NK-92 (cell line): ENCODE measurements around the gene ALKBH4.
A peak's percentile ranks its signal among the peaks of the same experiment; 100 is the strongest.
"Not testable (repeated sequence)": the region's sequence is repeated elsewhere in the genome, so short reads cannot be mapped to it uniquely, and the experiment has no call there.

Experiments
- DNase-seq: peaks from one replicate; lab custom pipeline; 2025; ENCODE audit not compliant: unreplicated experiment; lab: John Stamatoyannopoulos, UW

Gene ALKBH4

DNA sequence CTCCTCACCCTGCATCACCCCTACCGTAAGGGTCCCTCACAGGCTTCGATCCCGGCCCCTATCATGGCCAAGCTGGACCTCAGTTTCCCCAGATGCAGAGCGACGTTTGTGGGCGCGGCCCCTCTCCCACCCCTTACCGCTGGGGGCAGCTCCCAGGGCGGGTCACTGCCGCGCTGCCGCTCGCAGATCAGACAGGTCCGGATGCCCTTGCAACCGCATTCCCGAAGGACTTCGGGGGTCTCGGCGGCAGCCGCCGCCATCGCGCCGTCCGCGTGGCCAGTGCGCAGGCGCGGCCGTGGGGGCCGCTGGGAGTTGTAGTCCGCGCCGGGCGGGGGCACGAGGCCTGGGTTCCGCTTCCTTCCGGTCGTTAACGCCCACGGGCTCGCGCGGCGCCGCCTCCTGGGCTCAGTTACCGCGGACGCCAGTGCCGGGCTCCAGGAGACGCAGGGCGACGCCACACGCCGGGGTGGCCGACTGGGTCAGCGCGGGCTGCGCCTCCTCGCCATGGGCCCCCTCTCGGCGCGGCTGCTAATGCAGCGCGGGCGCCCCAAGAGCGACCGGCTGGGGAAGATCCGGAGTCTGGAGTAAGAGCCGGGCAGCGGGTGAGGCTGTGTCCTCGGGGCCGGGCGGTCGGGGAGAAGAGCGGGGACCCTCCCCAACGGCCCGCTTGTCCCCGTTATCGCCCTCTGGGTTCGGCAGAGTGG lies at the start of gene ALKBH4, which contains the start of gene LRWD1:
ALKBH4 (minus strand) TSS at position 287 of the 704 bp plus-strand sequence; CDS start at position 260, 27 bp downstream.
LRWD1 (plus strand) TSS at position 408 of the 704 bp plus-strand sequence; CDS start at position 505, 97 bp downstream.
- peak; percentile 40 for DNase-seq

DNA sequence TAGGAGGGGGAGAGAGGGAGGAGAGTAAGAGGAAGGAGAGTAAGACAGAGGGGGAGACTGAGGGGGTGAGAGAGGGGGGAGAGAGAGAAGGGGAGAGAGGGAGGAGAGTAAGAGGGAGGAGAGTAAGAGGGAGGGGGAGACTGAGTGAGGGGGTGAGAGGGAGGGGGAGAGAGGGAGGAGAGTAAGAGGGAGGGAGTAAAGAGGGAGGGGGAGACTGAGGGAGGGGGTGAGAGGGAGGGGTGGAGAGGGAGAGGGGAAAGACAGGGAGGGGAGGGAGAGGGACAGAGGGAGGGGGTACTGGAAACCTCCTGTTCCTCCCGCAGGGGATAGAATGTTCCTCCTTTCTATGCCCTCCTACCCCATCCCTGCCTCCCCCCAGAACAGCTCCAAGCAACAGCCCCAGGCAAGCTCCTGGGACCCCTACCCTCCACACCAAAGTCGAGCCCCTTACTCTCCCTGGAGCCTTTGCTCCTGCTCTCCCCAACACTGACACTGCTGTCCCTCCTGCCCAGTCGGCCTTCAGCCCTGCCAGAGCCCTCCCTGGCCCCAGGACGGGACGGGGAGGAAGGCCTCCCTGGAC lies 48.1 kb upstream of the ALKBH4 start:
- not testable (repeated sequence) for DNase-seq

GRCh38 chr7:102511860-102512522 lies 47.3 kb upstream of the ALKBH4 start:
- DNase-seq = not testable (repeated sequence)

- not testable (repeated sequence) for DNase-seq
Measured at GRCh38 chr7:102510575-102510974, 45.9 kb upstream of the ALKBH4 start.

DNA sequence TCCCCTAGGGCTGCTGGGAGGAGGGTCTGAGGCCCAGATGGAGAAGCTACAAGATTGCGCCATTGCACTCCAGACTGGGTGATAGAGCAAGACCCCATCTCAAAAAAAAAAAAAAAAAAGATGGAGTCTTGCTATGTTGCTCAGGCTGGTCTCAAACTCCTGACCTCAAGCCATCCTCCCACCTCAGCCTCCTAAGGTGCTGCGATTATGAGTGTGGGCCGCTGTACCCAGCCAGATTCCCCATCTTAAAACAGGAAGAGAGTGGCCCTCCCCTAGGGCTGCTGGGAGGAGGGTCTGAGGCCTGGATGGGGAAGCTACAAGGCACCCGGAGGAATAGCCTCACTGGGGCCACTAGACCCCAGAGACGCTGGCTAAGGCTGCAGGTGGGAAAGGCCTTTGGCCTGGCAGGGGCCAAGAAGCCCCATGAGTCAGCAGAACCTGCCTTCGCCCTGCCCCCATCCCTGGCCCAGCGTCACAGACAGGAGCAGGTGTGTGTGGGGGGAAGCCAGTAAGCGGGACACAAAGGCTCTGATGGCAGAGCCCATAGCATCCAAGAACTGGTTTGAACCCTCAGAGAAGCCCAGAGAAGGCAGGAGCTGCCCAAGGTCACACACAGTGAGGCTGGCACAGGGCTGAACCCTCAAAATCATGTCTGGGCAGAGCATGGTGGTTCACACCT lies 42.9 kb upstream of the ALKBH4 start:
- not testable (repeated sequence) for DNase-seq

- DNase-seq = not testable (repeated sequence)
Measured at GRCh38 chr7:102505298-102506185, 40.9 kb upstream of the ALKBH4 start.

DNA sequence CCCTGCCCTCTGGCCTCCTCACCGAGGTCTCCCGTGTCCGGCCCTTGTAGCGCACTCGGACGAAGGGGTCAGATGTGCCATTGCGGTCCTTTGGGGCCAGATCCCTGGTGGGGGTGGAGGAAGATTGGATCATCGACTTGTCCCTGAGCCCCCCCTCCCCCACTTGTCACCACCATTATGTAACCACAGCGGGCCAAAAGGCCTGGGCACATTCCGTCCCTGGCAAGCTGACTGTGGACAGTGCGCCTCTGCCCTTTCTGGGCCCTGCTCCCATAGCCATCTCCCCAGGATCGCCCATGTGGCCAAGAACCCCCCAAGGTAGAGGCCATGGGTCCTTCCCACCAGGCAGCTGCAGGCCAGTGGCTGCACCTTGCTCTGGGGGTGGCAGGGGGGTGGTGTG lies 38.5 kb upstream of the ALKBH4 start:
- not testable (repeated sequence) for DNase-seq

GRCh38 chr7:102498321-102498720 lies 33.7 kb upstream of the ALKBH4 start:
- not testable (repeated sequence) for DNase-seq

DNA sequence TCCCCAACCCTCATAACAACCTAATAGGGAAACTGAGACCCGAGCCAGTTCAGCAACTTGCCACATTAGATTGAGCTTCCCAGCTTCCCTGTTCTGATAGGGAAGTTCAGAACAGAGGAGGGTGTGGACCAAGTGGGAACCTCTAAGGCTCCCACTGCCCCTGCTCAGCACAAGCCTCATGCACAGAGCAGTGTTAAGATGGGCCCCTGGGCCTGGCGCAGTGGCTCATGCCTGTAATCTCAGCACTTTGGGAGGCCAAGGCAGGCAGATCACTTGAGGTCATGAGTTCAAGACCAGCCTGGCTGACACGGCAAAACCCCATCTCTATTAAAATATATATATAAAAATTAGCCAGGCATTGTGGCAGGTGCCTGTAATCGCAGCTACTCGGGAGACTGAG lies 32.6 kb upstream of the ALKBH4 start:
- DNase-seq = not testable (repeated sequence)

DNA sequence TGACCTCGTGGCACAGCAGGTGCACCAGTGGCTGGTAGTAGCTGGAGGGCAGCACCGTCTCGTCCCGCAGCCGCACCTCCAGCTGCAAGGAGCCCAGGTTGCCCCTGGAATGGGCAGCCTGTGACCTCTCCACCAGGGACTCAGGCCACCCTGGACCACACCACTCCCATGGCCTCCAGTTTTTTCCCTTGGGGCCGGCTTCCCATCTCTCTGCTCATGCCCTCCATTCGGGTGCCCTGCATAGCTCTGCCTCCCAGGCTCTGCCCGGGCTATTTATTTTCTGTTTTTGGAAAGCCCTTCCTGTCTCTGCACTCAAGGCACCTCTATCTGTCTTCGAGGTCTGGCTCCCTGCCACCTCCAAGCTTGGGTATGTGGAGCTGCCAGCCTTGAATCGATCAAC lies 32.2 kb upstream of the ALKBH4 start:
- DNase-seq = not testable (repeated sequence)

DNA sequence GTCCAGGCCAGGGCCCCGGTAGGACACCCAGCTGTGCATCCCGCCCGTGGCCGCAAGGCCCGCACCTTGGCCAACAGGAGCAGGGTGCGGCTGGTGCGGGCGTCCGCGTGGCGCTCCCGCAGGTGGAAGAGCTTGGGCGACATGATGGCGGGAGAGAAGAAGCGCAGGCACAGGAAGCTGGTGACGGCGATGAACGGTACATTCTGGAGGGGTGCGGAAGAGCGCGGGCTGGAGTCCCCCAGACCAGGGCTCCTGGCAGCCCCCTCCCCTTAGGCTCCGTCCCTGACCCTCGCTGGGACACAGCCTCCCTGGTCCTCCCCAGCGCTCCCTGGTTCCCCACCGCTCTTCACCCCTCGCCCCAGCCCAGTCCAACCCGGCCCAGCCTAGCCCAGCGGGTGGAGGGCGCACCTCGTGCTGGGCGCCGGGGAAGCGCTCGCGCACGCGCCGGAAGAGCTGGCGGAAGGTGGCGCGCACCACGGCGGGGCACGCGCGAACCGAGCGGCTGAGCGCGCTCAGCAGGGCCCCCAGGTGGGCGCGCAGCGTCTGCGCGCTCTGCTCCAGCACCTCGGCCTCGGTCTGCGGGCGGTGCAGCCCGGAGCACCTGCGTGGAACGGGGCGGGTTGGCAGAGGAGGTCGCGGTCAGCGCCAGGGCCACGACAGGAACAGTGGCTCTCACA lies 29.9 kb upstream of the ALKBH4 start:
- not testable (repeated sequence) for DNase-seq

GRCh38 chr7:102494026-102494425 lies 29.4 kb upstream of the ALKBH4 start:
- not testable (repeated sequence) for DNase-seq

GRCh38 chr7:102493220-102493935 lies 28.7 kb upstream of the ALKBH4 start:
- DNase-seq = not testable (repeated sequence)

GRCh38 chr7:102490529-102491075 lies 25.9 kb upstream of the ALKBH4 start:
- not testable (repeated sequence) for DNase-seq

- not testable (repeated sequence) for DNase-seq
Measured at GRCh38 chr7:102484317-102484716, 19.7 kb upstream of the ALKBH4 start.

GRCh38 chr7:102481962-102482361 lies 17.3 kb upstream of the ALKBH4 start:
- not testable (repeated sequence) for DNase-seq

DNA sequence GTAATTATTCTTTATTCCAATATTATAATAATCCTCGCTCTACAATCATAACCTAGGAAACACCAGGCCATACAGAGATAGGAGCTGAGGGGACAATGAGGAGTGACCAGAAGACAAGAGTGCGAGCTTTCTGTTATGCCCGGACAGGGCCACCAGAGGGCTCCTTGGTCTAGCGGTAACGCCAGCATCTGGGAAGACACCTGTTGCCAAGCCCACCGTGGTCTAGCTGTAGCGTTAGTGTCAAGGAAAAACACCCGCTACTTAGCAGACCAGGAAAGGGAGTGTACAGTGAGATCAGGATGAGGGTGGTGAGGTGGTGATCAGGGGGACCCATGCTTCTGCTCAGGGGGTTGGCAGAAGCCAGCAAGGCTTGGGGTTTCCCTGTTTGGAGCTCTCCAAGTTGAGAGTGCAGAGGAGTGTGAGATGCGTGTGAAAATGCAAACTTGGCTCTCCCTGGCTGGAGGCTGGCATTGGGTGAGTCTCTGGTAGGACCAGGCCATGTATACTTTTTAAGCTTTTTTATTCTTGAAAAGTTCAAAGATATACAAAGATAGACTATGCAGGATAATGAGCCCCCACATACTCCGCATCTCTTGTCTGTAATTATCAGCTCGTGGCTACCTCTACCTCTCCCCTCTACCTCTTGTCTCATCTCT lies 15.4 kb upstream of the ALKBH4 start:
- DNase-seq = not testable (repeated sequence)

- DNase-seq = not testable (repeated sequence)
Measured at GRCh38 chr7:102479209-102479584, 14.5 kb upstream of the ALKBH4 start.
